Liver (tissue), 9 donors: ENCODE measurements around the gene CSMD2. TPM values are rescaled to one million over a fixed set of nuclear protein-coding genes. Genes with fewer than 3 reads are reported as not detected.

Source experiments
- DNase-seq: peaks from one replicate; pipeline ENCODE4 v3.0.0-alpha.2; 2017; ENCODE audit warnings: low spot score
- H3K27ac ChIP-seq, 2 donors: one replicate each; pipeline ENCODE4 v1.7.0; 2013; ENCODE audit warnings: inconsistent platforms in 2 of 2, low read length in 2 of 2, control low read depth in 1 of 2, low read depth in 1 of 2, mild to moderate bottlenecking in 1 of 2
- H3K27me3 ChIP-seq, 4 donors: one replicate each; pipeline versions ENCODE4 v1.6.1 to v1.7.0; 2013; ENCODE audit warnings: low read length in 3 of 4, inconsistent platforms in 1 of 4, mild to moderate bottlenecking in 1 of 4, moderate library complexity in 1 of 4; ENCODE audit not compliant: control insufficient read depth in 4 of 4, insufficient read depth in 4 of 4
- H3K36me3 ChIP-seq, 4 donors: one replicate each; pipeline versions ENCODE4 v1.6.1 to v1.7.0; 2013; ENCODE audit warnings: low read length in 3 of 4, mild to moderate bottlenecking in 3 of 4, low read depth in 1 of 4, moderate library complexity in 1 of 4; ENCODE audit not compliant: control insufficient read depth in 4 of 4, insufficient read depth in 3 of 4
- H3K4me1 ChIP-seq, 4 donors: one replicate each; pipeline versions ENCODE4 v1.6.1 to v1.7.0; 2013; ENCODE audit warnings: low read length in 3 of 4, mild to moderate bottlenecking in 3 of 4, moderate library complexity in 1 of 4; ENCODE audit not compliant: control insufficient read depth in 4 of 4, insufficient read depth in 4 of 4
- H3K4me3 ChIP-seq, 3 donors: one replicate each; pipeline versions ENCODE4 v1.6.1 to v1.7.0; 2013; ENCODE audit warnings: low read length in 3 of 3, control low read depth in 1 of 3, low read depth in 1 of 3, mild to moderate bottlenecking in 1 of 3
- H3K9ac ChIP-seq, 2 donors: one replicate each; pipeline ENCODE4 v1.7.0; 2013; ENCODE audit warnings: low read length in 2 of 2, mild to moderate bottlenecking in 2 of 2, moderate library complexity in 2 of 2, control low read depth in 1 of 2, low read depth in 1 of 2
- H3K9me3 ChIP-seq, 4 donors: one replicate each; pipeline versions ENCODE4 v1.6.1 to v1.7.0; 2013; ENCODE audit warnings: low read length in 3 of 4; ENCODE audit not compliant: control insufficient read depth in 4 of 4
- ATF3 ChIP-seq: IDR thresholded peaks from 2 replicates; pipeline ENCODE4 v1.6.1; 2016; ENCODE audit warnings: antibody characterized with exemption
- CTCF ChIP-seq: fragments of 150-350 bp; IDR thresholded peaks from 2 replicates; pipeline ENCODE4 v1.5.1; 2017; ENCODE audit warnings: improper control_type of control experiment, low read depth, low read length; ENCODE audit not compliant: missing input control
- EGR1 ChIP-seq, 2 donors: IDR thresholded peaks; 2 replicates each; pipeline ENCODE4 v1.6.1; 2016 to 2018; ENCODE audit warnings: antibody characterized with exemption in 2 of 2, low read depth in 2 of 2
- FOXA2 ChIP-seq: IDR thresholded peaks from 2 replicates; pipeline ENCODE4 v1.6.1; 2016; ENCODE audit warnings: antibody characterized with exemption
- GABPA ChIP-seq, 2 donors: IDR thresholded peaks in 1 of 2; conservative IDR thresholded peaks in 1 of 2; 2 replicates each; pipeline ENCODE4 v1.6.1; 2016; ENCODE audit warnings: antibody characterized with exemption in 2 of 2, mild to moderate bottlenecking in 1 of 2, moderate library complexity in 1 of 2
- JUND ChIP-seq, 2 donors: IDR thresholded peaks; 2 replicates each; pipeline ENCODE4 v1.6.1; 2016; ENCODE audit warnings: antibody characterized with exemption in 2 of 2
- MAX ChIP-seq: IDR thresholded peaks from 2 replicates; pipeline ENCODE4 v1.6.1; 2016; ENCODE audit warnings: antibody characterized with exemption
- NR2F2 ChIP-seq: IDR thresholded peaks from 2 replicates; pipeline ENCODE4 v1.6.1; 2016; ENCODE audit warnings: antibody characterized with exemption
- REST ChIP-seq: IDR thresholded peaks from 2 replicates; pipeline ENCODE4 v1.6.1; 2016; ENCODE audit warnings: antibody characterized with exemption, mild to moderate bottlenecking
- SP1 ChIP-seq: IDR thresholded peaks from 2 replicates; pipeline ENCODE4 v1.6.1; 2018; ENCODE audit warnings: antibody characterized with exemption, mild to moderate bottlenecking
- TAF1 ChIP-seq: conservative IDR thresholded peaks from 2 replicates; pipeline ENCODE4 v1.6.1; 2016; ENCODE audit warnings: antibody characterized with exemption, mild to moderate bottlenecking
- YY1 ChIP-seq: IDR thresholded peaks from 2 replicates; pipeline ENCODE4 v1.6.1; 2016; ENCODE audit warnings: antibody characterized with exemption, mild to moderate bottlenecking
- WGBS: extraction: QIAGEN DNeasy Blood & Tissue Kit; methylation state at CpG from one replicate; pipeline ENCODE4 v1.1.7; 2013; 5-methylcytosine and 5-hydroxymethylcytosine counted together
- polyA plus RNA-seq, 2 donors: library from polyadenylated mRNA; stranded (reverse) in 1 of 2; unstranded in 1 of 2; fragments of 200-250 nt in 1 of 2; fragments of >200 nt in 1 of 2; fragmentation: Nextera tagmentation in 1 of 2; extraction: Ambion mirVana in 1 of 2; gene quantifications; one replicate each; pipeline versions ENCODE4 v1.2.1 to v1.2.3, GENCODE V29; 2013 to 2015
- total RNA-seq, 2 donors: library from RNA; depleted of rRNA; stranded (reverse); fragments of >200 nt; gene quantifications; one replicate each; pipeline ENCODE4 v1.2.3, GENCODE V29; 2014
- donor health status: healthy.
- donor health status: healthy.
- donor health status: healthy.
- donor health status: healthy.
- donor health status: healthy.

Gene CSMD2
- total and polyA plus RNA-seq, 4 donors = 0.08 to 0.09 TPM; not detected in 2

- 96% methylated on average over 2 of the region's 2 CpGs for WGBS
- no peaks in the 10 kb centered on the region for H3K9me3 ChIP-seq
- H3K36me3 ChIP-seq = no peaks in the 10 kb centered on the region
- no peak overlapping the region for H3K4me3 ChIP-seq
- no peaks in the 10 kb centered on the region for H3K27me3 ChIP-seq
- no peak for TF ChIP-seq ATF3
- TF ChIP-seq JUND (IDR thresholded peaks at IDR 0.05) = no peak
- TF ChIP-seq EGR1 (IDR thresholded peaks at IDR 0.05; ENCODE audit: low read depth in 2 of 2) = no peak
- no peak for TF ChIP-seq YY1
- TF ChIP-seq NR2F2 = no peak
- TF ChIP-seq SP1 = no peak
- no peak for DNase-seq
- no peaks in the 10 kb centered on the region for H3K4me1 ChIP-seq
- H3K27ac ChIP-seq = no peak overlapping the region
- H3K9ac ChIP-seq = no peak overlapping the region
Measured at GRCh38 chr1:34005309-34005708, 159.7 kb downstream of the CSMD2 start.

GRCh38 chr1:34002810-34003209 is 162.2 kb downstream of the CSMD2 start:
- no peaks in the 10 kb centered on the region for H3K9me3 ChIP-seq
- H3K27ac ChIP-seq = no peak overlapping the region
- no peaks in the 10 kb centered on the region for H3K27me3 ChIP-seq
- DNase-seq = no peak
- no peak for TF ChIP-seq ATF3
- no peak for TF ChIP-seq REST
- no peak for TF ChIP-seq NR2F2
- no peak for TF ChIP-seq EGR1 (IDR thresholded peaks at IDR 0.05; ENCODE audit: low read depth in 2 of 2)
- TF ChIP-seq YY1 = no peak
- TF ChIP-seq CTCF = no peak
- no peak for TF ChIP-seq TAF1
- TF ChIP-seq FOXA2 = no peak
- TF ChIP-seq GABPA (IDR thresholded peaks at IDR 0.05 in 1 of 2, conservative IDR thresholded peaks at IDR 0.05 in 1 of 2) = no peak
- no peak for TF ChIP-seq MAX
- no peaks in the 10 kb centered on the region for H3K4me1 ChIP-seq
- no peaks in the 10 kb centered on the region for H3K36me3 ChIP-seq
- WGBS = 74% methylated on average over 2 of the region's 2 CpGs
- H3K9ac ChIP-seq = no peak overlapping the region
- H3K4me3 ChIP-seq = no peak overlapping the region
